Right lobe of liver (tissue), 6 donors: Measurements from ENCODE around the gene SF3A2. TPM values are rescaled to one million over a fixed set of nuclear protein-coding genes. Genes with fewer than 3 reads are reported as not detected.

ENCODE experiments used
- ATAC-seq, 4 donors: fragments of 200-7000 bp; cut with Tn5 transposase; one replicate each; pipeline ENCODE4 v1.9.1; 2020; ENCODE audit warnings: mild to moderate bottlenecking in 4 of 4, moderate library complexity in 4 of 4
- DNase-seq, 3 donors: peaks; one replicate each; pipeline ENCODE4 v3.0.0-alpha.2; 2020
- H3K27ac ChIP-seq, 3 donors: fragments of 200-600 bp; one replicate each; pipeline ENCODE4 v1.8.0; 2022
- H3K27me3 ChIP-seq, 2 donors: fragments of 200-600 bp; one replicate each; pipeline ENCODE4 v1.8.0; 2022
- H3K36me3 ChIP-seq, 4 donors: fragments of 200-600 bp; sonication (generic) in 1 of 4; one replicate each; pipeline versions ENCODE4 v1.5.1 to v1.8.0; 2017 to 2022; ENCODE audit warnings: control low read depth in 1 of 4
- H3K4me1 ChIP-seq, 4 donors: fragments of 200-600 bp; sonication (generic) in 1 of 4; one replicate each; pipeline versions ENCODE4 v1.5.1 to v1.8.0; 2017 to 2022; ENCODE audit warnings: control low read depth in 1 of 4
- H3K4me3 ChIP-seq, 3 donors: fragments of 200-600 bp; one replicate each; pipeline ENCODE4 v1.8.0; 2022
- H3K9me3 ChIP-seq, 4 donors: fragments of 200-600 bp; sonication (generic) in 1 of 4; one replicate each; pipeline versions ENCODE4 v1.5.1 to v1.8.0; 2017 to 2022; ENCODE audit warnings: control low read depth in 1 of 4
- CTCF ChIP-seq, 4 donors: fragments of 200-600 bp in 3 of 4; fragments of 450-650 bp in 1 of 4; IDR thresholded peaks; one replicate each; pipeline versions ENCODE4 v1.5.1 to v1.8.0; 2016 to 2022; ENCODE audit warnings: antibody characterized with exemption in 4 of 4, mild to moderate bottlenecking in 2 of 4
- POLR2A ChIP-seq: fragments of 450-650 bp; IDR thresholded peaks from one replicate; pipeline ENCODE4 v1.6.1; 2017; ENCODE audit warnings: antibody characterized with exemption, mild to moderate bottlenecking
- WGBS: methylation state at CpG from one replicate; pipeline ENCODE4 v1.1.6; 2018; ENCODE audit warnings: low coverage, low lambda C conversion rate; ENCODE audit not compliant: insufficient coverage; ENCODE audit errors: missing lambda C conversion rate; 5-methylcytosine and 5-hydroxymethylcytosine counted together
- intact Hi-C, 2 donors: fragments of 100-400 bp; cut with DNase I; formaldehyde crosslinking; loops; one replicate each; pipeline versions ENCODE4 v1.11.2 to v1.14.1; 2022
- total RNA-seq, 6 experiments: library from RNA; depleted of rRNA in 2 of 6; stranded (reverse); fragments of >200 nt in 2 of 6; fragmentation: NEBNext Ultra II Directional in 3 of 6; extraction: Animal tissue kit (Norgen Biotek cat#: 25700) in 3 of 6; gene quantifications; one replicate each; pipeline versions ENCODE4 v1.1.0 to v1.2.4, GENCODE V29; 2016 to 2023
- donor health status: DM: no; HTN: yes; CAD: no.
- donor health status: DM: no; HTN: no; CAD: no.
- donor health status: DM: no; HTN: no; CAD: no.
- donor health status: DM: no; HTN: yes; CAD: no.
- donor health status: DM: no; HTN: yes; CAD: no.

Gene SF3A2
- total RNA-seq, 6 experiments from 2014 or later = 14.0 to 22.1 (median 19.1) TPM

GRCh38 chr19:2190848-2191455 lies 45.7 kb upstream of the SF3A2 start:
- no peak overlapping the region for H3K27ac ChIP-seq

DNA sequence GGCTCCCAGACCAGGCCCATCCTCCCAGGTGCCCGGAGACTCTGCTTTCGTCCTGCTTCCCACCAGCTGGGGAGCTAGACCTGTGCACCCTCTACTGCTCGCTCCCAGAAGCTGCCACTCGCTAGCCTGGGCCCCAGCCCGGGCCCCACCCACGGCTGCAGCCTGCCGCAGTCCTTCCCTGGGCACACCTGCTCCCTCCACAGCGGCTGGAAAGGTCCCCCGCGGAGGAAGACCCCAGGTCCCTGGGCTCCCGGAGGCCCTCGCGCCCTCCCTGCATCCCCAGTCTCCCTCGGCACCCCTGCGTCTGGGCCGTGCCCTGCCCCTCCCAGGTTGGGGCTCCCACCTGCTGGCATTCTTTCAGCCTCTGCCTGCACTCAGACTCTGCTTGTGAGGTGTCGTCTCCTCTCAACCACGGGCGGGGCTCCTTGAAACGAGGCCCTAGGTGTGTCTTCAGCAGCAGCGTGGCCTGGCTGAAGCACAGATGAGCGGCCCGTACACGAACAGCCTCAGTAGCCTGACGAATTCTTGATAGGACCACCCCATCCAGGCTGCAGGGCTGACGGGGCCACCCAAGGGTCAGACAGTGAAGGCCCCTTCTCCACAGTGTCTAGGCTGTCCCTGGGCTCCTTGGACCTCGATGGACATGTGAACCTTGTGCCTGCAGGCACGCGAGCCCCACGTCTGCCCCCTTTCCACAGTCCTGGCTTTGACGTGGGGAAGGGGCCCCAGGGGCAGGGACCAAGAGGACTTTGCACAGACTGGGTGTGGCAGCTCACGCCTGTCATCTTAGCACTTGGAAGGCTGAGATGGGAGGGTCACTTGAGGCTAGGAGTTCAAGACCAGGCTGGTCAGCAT lies 44.9 kb upstream of the SF3A2 start:
- H3K9me3 ChIP-seq = no peaks in the 10 kb centered on the region
- no peaks in the 10 kb centered on the region for H3K27me3 ChIP-seq
- no peaks in the 10 kb centered on the region for H3K4me1 ChIP-seq
- ATAC-seq (no peak), DNase-seq (no peak)
- no peak overlapping the region for H3K27ac ChIP-seq
- intact Hi-C loops = no loop called here
- TF ChIP-seq POLR2A (no peak), CTCF (IDR thresholded peaks at IDR 0.05) (no peak)
- 100% methylated on average over 10 of the region's 32 CpGs for WGBS
- H3K36me3 ChIP-seq = peaks cover 0 to 28% (median 8%) of the 10 kb centered on the region in 4 donors
- H3K4me3 ChIP-seq = no peak overlapping the region

More at GRCh38 chr19:2190848-2191455, 45.7 kb upstream of the SF3A2 start:
- intact Hi-C loops = no loop called here
- H3K9me3 ChIP-seq = no peaks in the 10 kb centered on the region
- H3K27me3 ChIP-seq = no peaks in the 10 kb centered on the region
- peaks cover 0 to 33% (median 11%) of the 10 kb centered on the region in 4 donors for H3K36me3 ChIP-seq
- TF ChIP-seq POLR2A = no peak
- no peak for TF ChIP-seq CTCF (IDR thresholded peaks at IDR 0.05)
- DNase-seq (no peak), ATAC-seq (no peak)
- H3K4me3 ChIP-seq = no peak overlapping the region
- H3K4me1 ChIP-seq = no peaks in the 10 kb centered on the region
- 90% methylated on average over 10 of the region's 37 CpGs for WGBS

- Histone ChIP-seq H3K36me3 (peaks cover 0 to 29% (median 6%) of the 10 kb centered on the region in 4 donors), H3K27ac (no peak overlapping the region), H3K4me1 (no peaks in the 10 kb centered on the region), H3K9me3 (no peaks in the 10 kb centered on the region), H3K4me3 (no peak overlapping the region), H3K27me3 (no peaks in the 10 kb centered on the region)
- DNase-seq (no peak), ATAC-seq (no peak)
- no CpG with 5 or more reads among the region's 17 CpGs for WGBS
- TF ChIP-seq POLR2A = no peak
- no peak for TF ChIP-seq CTCF (IDR thresholded peaks at IDR 0.05)
- intact Hi-C loops = no loop called here
These were observed 43.8 kb upstream of the SF3A2 start for GRCh38 chr19:2192862-2193261.

- intact Hi-C loops = no loop called here
- no peak for TF ChIP-seq POLR2A
- no peak for TF ChIP-seq CTCF (IDR thresholded peaks at IDR 0.05)
These were observed 42.8 kb upstream of the SF3A2 start for GRCh38 chr19:2193807-2194206.

More at GRCh38 chr19:2193807-2194206, 42.8 kb upstream of the SF3A2 start:
- Histone ChIP-seq H3K4me3 (no peak overlapping the region), H3K4me1 (no peaks in the 10 kb centered on the region), H3K27ac (no peak overlapping the region), H3K27me3 (no peaks in the 10 kb centered on the region), H3K36me3 (peaks cover 0 to 29% (median 6%) of the 10 kb centered on the region in 4 donors), H3K9me3 (no peaks in the 10 kb centered on the region)
- no peak for DNase-seq
- ATAC-seq = no peak
- 83% methylated on average over 1 of the region's 18 CpGs for WGBS
